Measurements from ENCODE around the gene TET3. TPM values are rescaled to one million over a fixed set of nuclear protein-coding genes. Genes with fewer than 3 reads are reported as not detected.

TET3 gene
- polyA plus RNA-seq, 3 donors, result 0.79 to 18.6 (median 1.4) TPM

DNA sequence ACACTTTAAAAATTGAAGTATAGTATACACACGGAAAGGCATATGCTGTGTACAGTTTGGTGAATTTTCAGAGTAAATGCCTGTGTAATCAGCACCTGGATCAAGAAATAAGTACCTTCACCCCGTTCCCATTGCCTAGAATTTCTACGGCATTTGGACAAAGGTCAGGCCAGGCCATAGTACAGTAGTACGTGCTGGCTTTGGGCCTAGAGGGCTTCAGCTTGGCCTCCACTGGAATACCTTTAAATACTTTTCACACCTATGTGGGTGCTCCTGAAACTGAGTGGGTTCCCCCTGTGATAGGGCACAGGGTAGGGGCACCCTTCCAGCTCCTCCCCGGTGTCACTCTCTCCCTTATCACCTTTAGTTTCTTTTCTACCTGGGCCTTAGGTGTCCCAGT lies 26.5 kb downstream of the TET3 start:
- intact Hi-C loops (cut with micrococcal nuclease), result no loop called here
- TF ChIP-seq, protein P1, sequence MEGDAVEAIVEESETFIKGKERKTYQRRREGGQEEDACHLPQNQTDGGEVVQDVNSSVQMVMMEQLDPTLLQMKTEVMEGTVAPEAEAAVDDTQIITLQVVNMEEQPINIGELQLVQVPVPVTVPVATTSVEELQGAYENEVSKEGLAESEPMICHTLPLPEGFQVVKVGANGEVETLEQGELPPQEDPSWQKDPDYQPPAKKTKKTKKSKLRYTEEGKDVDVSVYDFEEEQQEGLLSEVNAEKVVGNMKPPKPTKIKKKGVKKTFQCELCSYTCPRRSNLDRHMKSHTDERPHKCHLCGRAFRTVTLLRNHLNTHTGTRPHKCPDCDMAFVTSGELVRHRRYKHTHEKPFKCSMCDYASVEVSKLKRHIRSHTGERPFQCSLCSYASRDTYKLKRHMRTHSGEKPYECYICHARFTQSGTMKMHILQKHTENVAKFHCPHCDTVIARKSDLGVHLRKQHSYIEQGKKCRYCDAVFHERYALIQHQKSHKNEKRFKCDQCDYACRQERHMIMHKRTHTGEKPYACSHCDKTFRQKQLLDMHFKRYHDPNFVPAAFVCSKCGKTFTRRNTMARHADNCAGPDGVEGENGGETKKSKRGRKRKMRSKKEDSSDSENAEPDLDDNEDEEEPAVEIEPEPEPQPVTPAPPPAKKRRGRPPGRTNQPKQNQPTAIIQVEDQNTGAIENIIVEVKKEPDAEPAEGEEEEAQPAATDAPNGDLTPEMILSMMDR (IDR thresholded peaks at IDR 0.05), result no peak
- no peak for DNase-seq
- H3K4me2 ChIP-seq (replicated peaks; ENCODE audit: extremely low read depth, low read length, poor library complexity, severe bottlenecking), result no peak overlapping the region
- no peaks in the 10 kb centered on the region for H3K27me3 ChIP-seq (ENCODE audit: control insufficient read depth in 2 of 2, insufficient read depth in 2 of 2, low read length in 2 of 2)
- Mint-ChIP-seq H3K4me1 (peaks cover 14% of the 10 kb centered on the region), H3K9me3 (no peaks in the 10 kb centered on the region), H3K27ac (peak overlapping the region in 2 of 7 donors; percentile 79 to 80), H3K4me3 (no peak overlapping the region), H3K36me3 (peaks cover 26 to 70% of the 10 kb centered on the region in 2 donors), H3K27me3 (ENCODE audit: low read depth in 3 of 3) (peaks cover 0 to 1% (median 0%) of the 10 kb centered on the region in 3 donors)
- H3K36me3 ChIP-seq (replicated peaks in 1 of 2; ENCODE audit: control insufficient read depth in 1 of 2, insufficient read depth in 2 of 2, low read length in 2 of 2), result peaks cover 25 to 75% of the 10 kb centered on the region in 2 donors
- 100% methylated on average over 2 of the region's 5 CpGs for WGBS (ENCODE audit: insufficient coverage)
- H3K79me2 ChIP-seq (ENCODE audit: insufficient read depth, low read length), result peaks cover 100% of the 10 kb centered on the region
- H2AFZ ChIP-seq (ENCODE audit: insufficient read depth, low read depth, low read length, poor library complexity, severe bottlenecking), result no peak overlapping the region
- H4K20me1 ChIP-seq (ENCODE audit: insufficient read depth, low read length), result peaks cover 100% of the 10 kb centered on the region
- H3K4me1 ChIP-seq (ENCODE audit: control insufficient read depth in 1 of 2, insufficient read depth in 2 of 2, low read length in 2 of 2), result no peaks in the 10 kb centered on the region
- no peak overlapping the region for H3K4me3 ChIP-seq (replicated peaks in 1 of 3; ENCODE audit: low read depth in 2 of 3, low read length in 3 of 3)
- no peak overlapping the region for H3K27ac ChIP-seq (ENCODE audit: low read depth in 1 of 2, low read length in 2 of 2)
- no peak overlapping the region for H3K9ac ChIP-seq (ENCODE audit: insufficient read depth, low read length, poor library complexity, severe bottlenecking)
- no peaks in the 10 kb centered on the region for H3K9me3 ChIP-seq (replicated peaks in 1 of 2; ENCODE audit: control insufficient read depth in 1 of 2, insufficient read depth in 1 of 2, low read length in 2 of 2)

DNA sequence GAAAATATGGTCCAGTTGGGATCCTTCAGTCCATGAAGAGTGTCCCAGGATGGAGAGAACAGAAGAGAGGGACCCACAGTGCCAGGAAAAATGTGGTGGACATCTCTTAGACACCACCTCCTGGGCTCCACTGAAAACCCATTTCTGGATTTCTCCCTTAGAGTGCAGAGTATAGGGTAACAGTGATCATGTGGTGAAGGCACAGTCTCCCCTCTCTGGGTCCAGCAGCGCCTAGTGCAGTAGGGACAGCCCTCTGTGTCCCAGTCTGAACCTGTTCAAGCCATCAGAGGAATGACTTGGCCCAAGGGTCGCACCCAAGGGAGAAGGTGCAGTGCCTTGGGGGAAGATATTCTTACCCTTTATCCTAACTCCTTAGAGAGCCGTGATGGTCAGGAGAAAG lies 30.1 kb downstream of the TET3 start:
- no peak overlapping the region for H3K4me3 Mint-ChIP-seq
- Histone ChIP-seq H3K9me3 (replicated peaks in 1 of 2; ENCODE audit: control insufficient read depth in 1 of 2, insufficient read depth in 1 of 2, low read length in 2 of 2) (no peaks in the 10 kb centered on the region), H3K36me3 (replicated peaks in 1 of 2; ENCODE audit: control insufficient read depth in 1 of 2, insufficient read depth in 2 of 2, low read length in 2 of 2) (peaks cover 5 to 52% of the 10 kb centered on the region in 2 donors), H3K4me3 (replicated peaks in 1 of 3; ENCODE audit: low read depth in 2 of 3, low read length in 3 of 3) (no peak overlapping the region), H3K4me2 (replicated peaks; ENCODE audit: extremely low read depth, low read length, poor library complexity, severe bottlenecking) (no peak overlapping the region), H3K4me1 (ENCODE audit: control insufficient read depth in 1 of 2, insufficient read depth in 2 of 2, low read length in 2 of 2) (peaks cover 4 to 6% of the 10 kb centered on the region in 2 donors), H4K20me1 (ENCODE audit: insufficient read depth, low read length) (peaks cover 100% of the 10 kb centered on the region), H3K27ac (ENCODE audit: low read depth in 1 of 2, low read length in 2 of 2) (peak overlapping the region in 1 of 2 donors; percentile 36), H3K9ac (ENCODE audit: insufficient read depth, low read length, poor library complexity, severe bottlenecking) (no peak overlapping the region), H3K27me3 (ENCODE audit: control insufficient read depth in 2 of 2, insufficient read depth in 2 of 2, low read length in 2 of 2) (no peaks in the 10 kb centered on the region), H2AFZ (ENCODE audit: insufficient read depth, low read depth, low read length, poor library complexity, severe bottlenecking) (no peak overlapping the region), H3K79me2 (ENCODE audit: insufficient read depth, low read length) (peaks cover 100% of the 10 kb centered on the region)
- whole genome bisulfite sequencing (ENCODE audit: insufficient coverage), result no CpG with 5 or more reads among the region's 3 CpGs
- DNase-seq, result no peak
- peaks cover 22 to 55% of the 10 kb centered on the region in 2 donors for H3K36me3 Mint-ChIP-seq
- H3K27ac Mint-ChIP-seq, result peak overlapping the region in 3 of 7 donors; percentile 32 to 50 (median 32)
- H3K9me3 Mint-ChIP-seq, result no peaks in the 10 kb centered on the region
- TF ChIP-seq, protein P1 (IDR thresholded peaks at IDR 0.05), result no peak
- peaks cover 15% of the 10 kb centered on the region for H3K4me1 Mint-ChIP-seq
- intact Hi-C loops (cut with micrococcal nuclease), result no loop called here
- H3K27me3 Mint-ChIP-seq (ENCODE audit: low read depth in 3 of 3), result peaks cover 0 to 1% (median 0%) of the 10 kb centered on the region in 3 donors
